SK-N-SH (cell line): ENCODE data around the gene FBXL7. TPM values are rescaled to one million over a fixed set of nuclear protein-coding genes. Genes with fewer than 3 reads are reported as not detected.

ENCODE experiments used
- CTCF ChIA-PET: fragments of 300-600, 350-600 bp; formaldehyde crosslinking; extraction: SDS; loops from one replicate; lab custom pipeline; 2021; lab: Yijun Ruan, JAX
- POLR2A ChIA-PET: fragments of 350-600 bp; sonication (Branson Sonifier 250); formaldehyde crosslinking; extraction: SDS; loops from one replicate; lab custom pipeline; 2020; ENCODE audit warnings: antibody characterized with exemption, inconsistent platforms; lab: Yijun Ruan, JAX
- DNase-seq: peaks from one replicate; pipeline ENCODE4 v3.0.0; 2012
- H2AFZ ChIP-seq: fragments of 200-600 bp; sonication (generic); 2 replicates; pipeline ENCODE4 v1.8.1; 2016; ENCODE audit warnings: antibody characterized with exemption, mild to moderate bottlenecking, low read depth
- H3F3A ChIP-seq: fragments of 200-600 bp; sonication (generic); replicated peaks from 2 replicates; pipeline ENCODE3; 2016; ENCODE audit warnings: antibody characterized with exemption, mild to moderate bottlenecking; ENCODE audit not compliant: insufficient read depth
- H3K27ac ChIP-seq, 2 experiments: fragments of 200-500 bp in 1 of 2; fragments of 200-600 bp in 1 of 2; sonication (Bioruptor generic) in 1 of 2; sonication (generic), shearing (Covaris generic) in 1 of 2; 2 replicates each; pipeline versions ENCODE4 v1.5.1 to v1.6.1; 2014 to 2016; ENCODE audit warnings: low read depth in 2 of 2, inconsistent platforms in 1 of 2, low read length in 1 of 2, mild to moderate bottlenecking in 1 of 2, mixed read lengths in 1 of 2
- H3K27me3 ChIP-seq: fragments of 200-600 bp; sonication (generic), shearing (Covaris generic); 2 replicates; pipeline ENCODE4 v1.6.1; 2016; ENCODE audit warnings: mixed run types; ENCODE audit not compliant: insufficient read depth
- H3K36me3 ChIP-seq, 2 experiments: fragments of 200-500 bp in 1 of 2; fragments of 200-600 bp in 1 of 2; sonication (Bioruptor generic) in 1 of 2; sonication (generic) in 1 of 2; replicated peaks in 1 of 2; 2 replicates each; pipeline versions ENCODE3 to v1.5.1; 2014 to 2016; ENCODE audit warnings: low read length in 1 of 2, mild to moderate bottlenecking in 1 of 2; ENCODE audit not compliant: insufficient read depth in 2 of 2, control insufficient read depth in 1 of 2
- H3K4me1 ChIP-seq, 2 experiments: fragments of 200-500 bp in 1 of 2; fragments of 200-600 bp in 1 of 2; sonication (Bioruptor generic) in 1 of 2; sonication (generic), shearing (Covaris generic) in 1 of 2; 2 replicates each; pipeline versions ENCODE4 v1.5.1 to v1.6.1; 2014 to 2016; ENCODE audit warnings: low read depth in 1 of 2, low read length in 1 of 2, mixed run types in 1 of 2; ENCODE audit not compliant: insufficient read depth in 2 of 2, control insufficient read depth in 1 of 2
- H3K4me2 ChIP-seq: fragments of 200-600 bp; sonication (generic), shearing (Covaris generic); 2 replicates; pipeline ENCODE4 v1.6.1; 2017; ENCODE audit warnings: mixed run types
- H3K4me3 ChIP-seq, 2 experiments: fragments of 200-500 bp in 1 of 2; fragments of 200-600 bp in 1 of 2; sonication (Bioruptor generic) in 1 of 2; sonication (generic), shearing (Covaris generic) in 1 of 2; 2 replicates each; pipeline versions ENCODE4 v1.5.1 to v1.8.1; 2014 to 2016; ENCODE audit warnings: low read depth in 2 of 2, inconsistent platforms in 1 of 2, low read length in 1 of 2, mild to moderate bottlenecking in 1 of 2, mixed read lengths in 1 of 2, moderate library complexity in 1 of 2
- H3K79me2 ChIP-seq: fragments of 200-600 bp; sonication (generic); 2 replicates; pipeline ENCODE4 v1.8.1; 2017; ENCODE audit warnings: mild to moderate bottlenecking; ENCODE audit not compliant: insufficient read depth
- H3K9ac ChIP-seq: fragments of 200-600 bp; sonication (generic); 2 replicates; pipeline ENCODE4 v1.6.1; 2017; ENCODE audit warnings: mixed run types
- H3K9me2 ChIP-seq: fragments of 200-600 bp; sonication (generic); 2 replicates; pipeline ENCODE4 v1.6.1; 2017; ENCODE audit warnings: mixed run types
- H3K9me3 ChIP-seq: fragments of 200-600 bp; sonication (generic); 2 replicates; pipeline ENCODE4 v1.6.1; 2017; ENCODE audit warnings: mixed run types, mild to moderate bottlenecking, moderate library complexity
- H4K20me1 ChIP-seq: fragments of 200-600 bp; sonication (generic); 2 replicates; pipeline ENCODE4 v1.6.1; 2017; ENCODE audit warnings: mild to moderate bottlenecking, mixed run types; ENCODE audit not compliant: insufficient read depth
- CTCF ChIP-seq: fragments of 200-600 bp; sonication (generic); IDR thresholded peaks from 2 replicates; pipeline ENCODE4 v1.6.1; 2017; ENCODE audit warnings: antibody characterized with exemption, mild to moderate bottlenecking, moderate library complexity
- ELF1 ChIP-seq: IDR thresholded peaks from 2 replicates; pipeline ENCODE4 v1.4.0; 2012
- EP300 ChIP-seq, 2 experiments: IDR thresholded peaks; 2 replicates each; pipeline versions ENCODE4 v1.4.0 to v1.6.1; 2012; ENCODE audit warnings: borderline replicate concordance in 1 of 2, low read depth in 1 of 2, low read length in 1 of 2
- EZH2phosphoT487 ChIP-seq: fragments of 200-600 bp; sonication (generic); IDR thresholded peaks from 2 replicates; pipeline ENCODE4 v1.6.1; 2017; ENCODE audit warnings: low read depth, mixed run types, mild to moderate bottlenecking, antibody characterized with exemption, moderate library complexity, borderline replicate concordance
- FOXJ3 ChIP-seq: sonication (generic); formaldehyde crosslinking; IDR thresholded peaks from 2 replicates; pipeline ENCODE4 v1.5.1; 2020; ENCODE audit warnings: mild to moderate bottlenecking, missing genetic modification reagents
- FOXM1 ChIP-seq: IDR thresholded peaks from 2 replicates; pipeline ENCODE4 v1.4.0; 2012; ENCODE audit warnings: low read depth, mild to moderate bottlenecking
- MAX ChIP-seq: IDR thresholded peaks from 2 replicates; pipeline ENCODE4 v1.4.0; 2012; ENCODE audit warnings: low read depth
- MEF2A ChIP-seq: IDR thresholded peaks from 2 replicates; pipeline ENCODE4 v1.4.0; 2012; ENCODE audit warnings: low read depth, borderline replicate concordance
- MXI1 ChIP-seq: IDR thresholded peaks from 2 replicates; pipeline ENCODE4 v1.6.1; 2012; ENCODE audit warnings: mild to moderate bottlenecking, low read depth, low read length, improper control_type of control experiment
- NRF1 ChIP-seq: IDR thresholded peaks from 2 replicates; pipeline ENCODE4 v1.6.1; 2012; ENCODE audit warnings: low read depth, mild to moderate bottlenecking, low read length
- PBX3 ChIP-seq: IDR thresholded peaks from 2 replicates; pipeline ENCODE4; 2012
- RAD21 ChIP-seq: IDR thresholded peaks from 2 replicates; pipeline ENCODE4 v1.6.1; 2012; ENCODE audit warnings: mild to moderate bottlenecking, low read length
- RFX5 ChIP-seq: IDR thresholded peaks from 2 replicates; pipeline ENCODE4 v1.6.1; 2012; ENCODE audit warnings: mild to moderate bottlenecking, improper control_type of control experiment, low read length
- RXRA ChIP-seq: IDR thresholded peaks from 2 replicates; pipeline ENCODE4 v1.4.0; 2012; ENCODE audit warnings: low read depth, mild to moderate bottlenecking, borderline replicate concordance
- SIN3A ChIP-seq: IDR thresholded peaks from 2 replicates; pipeline ENCODE4 v1.6.1; 2012; ENCODE audit warnings: low read depth, mild to moderate bottlenecking, low read length, moderate library complexity, borderline replicate concordance
- SMC3 ChIP-seq: IDR thresholded peaks from 2 replicates; pipeline ENCODE4 v1.6.1; 2012; ENCODE audit warnings: low read depth, low read length, improper control_type of control experiment
- TAF1 ChIP-seq: IDR thresholded peaks from 2 replicates; pipeline ENCODE4 v1.6.1; 2012; ENCODE audit warnings: low read depth, mild to moderate bottlenecking, low read length, moderate library complexity, borderline replicate concordance
- USF2 ChIP-seq: fragments of 150-350 bp; IDR thresholded peaks from 2 replicates; pipeline ENCODE4 v1.6.1; 2017; ENCODE audit warnings: antibody characterized with exemption, low read length, low read depth, borderline replicate concordance
- WGBS: methylation state at CpG from one replicate; pipeline ENCODE4 v1.1.6; 2017; ENCODE audit warnings: low lambda C conversion rate; 5-methylcytosine and 5-hydroxymethylcytosine counted together
- polyA plus RNA-seq, 3 experiments: library from polyadenylated mRNA; depleted of rRNA; stranded (reverse); fragments of >200 nt; gene quantifications; 2 replicates each; pipeline ENCODE4 v1.2.3, GENCODE V29; 2012

FBXL7 gene
- polyA plus RNA-seq, 1 of the 3 experiments (the other 2 are of a cell fraction) = 7.0 TPM

- Histone ChIP-seq H3K4me3 (no peak overlapping the region), H3K79me2 (peaks cover 22% of the 10 kb centered on the region), H3K27ac (no peak overlapping the region), H3K4me1 (peaks cover 0 to under 1% of the 10 kb centered on the region in 2 experiments; a peak in 2 of 4 replicates), H3K27me3 (no peaks in the 10 kb centered on the region), H3K9me3 (no peaks in the 10 kb centered on the region), H3K9ac (no peak overlapping the region), H3K9me2 (no peaks in the 10 kb centered on the region), H2AFZ (no peak overlapping the region), H3K36me3 (no peaks in the 10 kb centered on the region), H3K4me2 (no peak overlapping the region), H3F3A (no peaks in the 10 kb centered on the region), H4K20me1 (no peaks in the 10 kb centered on the region)
- ChIA-PET CTCF (no interaction called here), POLR2A (no interaction called here)
- no peak for DNase-seq
- WGBS = 92% methylated on average over 5 of the region's 5 CpGs
- no peak for TF ChIP-seq MXI1
- no peak for TF ChIP-seq FOXJ3
- TF ChIP-seq SIN3A = no peak
- TF ChIP-seq MAX = no peak
- TF ChIP-seq TAF1 = no peak
Observed at GRCh38 chr5:15640116-15640515, 140.1 kb downstream of the FBXL7 start.

GRCh38 chr5:15643731-15644130, 143.8 kb downstream of the FBXL7 start:
- DNase-seq = no peak
- H3K27ac ChIP-seq = no peak overlapping the region
- H3K4me1 ChIP-seq = no peaks in the 10 kb centered on the region; a peak in 1 of 4 replicates
- no peak overlapping the region for H3K9ac ChIP-seq
- H3K4me2 ChIP-seq = no peak overlapping the region
- ChIA-PET CTCF (no interaction called here), POLR2A (no interaction called here)
- no peaks in the 10 kb centered on the region for H3K36me3 ChIP-seq
- no peak overlapping the region for H2AFZ ChIP-seq
- peaks cover 3% of the 10 kb centered on the region for H3F3A ChIP-seq
- no peak overlapping the region for H3K4me3 ChIP-seq
- H4K20me1 ChIP-seq = no peaks in the 10 kb centered on the region
- no peaks in the 10 kb centered on the region for H3K27me3 ChIP-seq
- no peak for TF ChIP-seq CTCF
- TF ChIP-seq RAD21 = no peak
- no peak for TF ChIP-seq EZH2phosphoT487
- no peak for TF ChIP-seq RXRA
- no peak for TF ChIP-seq ELF1
- TF ChIP-seq PBX3 = no peak
- no peak for TF ChIP-seq FOXM1
- no peak for TF ChIP-seq MEF2A
- TF ChIP-seq RFX5 = no peak
- no peak for TF ChIP-seq EP300 (IDR thresholded peaks at IDR 0.05; ENCODE audit: borderline replicate concordance in 1 of 2, low read depth in 1 of 2, low read length in 1 of 2)
- TF ChIP-seq USF2 = no peak
- no peak for TF ChIP-seq SMC3
- TF ChIP-seq NRF1 = no peak
- no peaks in the 10 kb centered on the region for H3K9me2 ChIP-seq
- WGBS = 71% methylated on average over 3 of the region's 3 CpGs
- H3K79me2 ChIP-seq = peaks cover 17% of the 10 kb centered on the region
- no peaks in the 10 kb centered on the region for H3K9me3 ChIP-seq
